ENCODE measurements around the gene TMEM87B.

DNA sequence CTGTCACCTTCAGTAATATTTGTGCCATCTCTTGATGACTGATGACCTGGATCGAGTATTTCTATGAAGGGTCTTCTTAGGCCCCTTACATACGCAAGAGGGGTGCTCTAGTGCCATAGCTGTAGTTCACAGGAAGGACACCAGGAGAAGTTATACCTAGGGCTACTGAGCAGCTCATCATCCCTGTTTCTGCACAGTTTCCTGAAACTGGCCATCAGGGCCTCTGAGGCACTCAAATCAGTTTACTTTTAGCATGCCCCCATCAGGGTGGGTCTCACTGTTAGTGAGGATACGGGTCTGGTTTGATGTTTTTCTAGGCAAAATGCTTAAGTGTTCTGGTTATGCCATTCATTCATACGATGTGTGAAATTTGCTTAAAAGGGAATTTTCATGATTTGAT is 63.1 kb downstream of the TMEM87B start:
- TF ChIP-seq POLR2A (IDR thresholded peaks at IDR 0.05; ENCODE audit: low read length) (no peak), GATA1 (IDR thresholded peaks at IDR 0.05; ENCODE audit: low read depth, low read length) (no peak)
